Neural progenitor cell (in vitro differentiated cells): Measurements from ENCODE around the gene BAHD1. TPM values are rescaled to one million over a fixed set of nuclear protein-coding genes. Genes with fewer than 3 reads are reported as not detected.
A peak's percentile ranks its signal among the peaks of the same experiment; 100 is the strongest.

Experiments
- DNase-seq: peaks from one replicate; pipeline ENCODE4 v3.0.0-alpha.2; 2016; ENCODE audit warnings: low spot score
- H2AFZ ChIP-seq: fragments of 200-600 bp; sonication (generic); replicated peaks from 2 replicates; pipeline ENCODE4 v1.6.1; 2016; ENCODE audit warnings: antibody characterized with exemption
- H3F3A ChIP-seq: fragments of 200-600 bp; sonication (generic); 2 replicates; pipeline ENCODE4 v1.6.1; 2016; ENCODE audit warnings: antibody characterized with exemption, low read depth
- H3K27ac ChIP-seq: fragments of 200-600 bp; sonication (generic); 2 replicates; pipeline ENCODE4 v1.5.1; 2016; ENCODE audit warnings: mild to moderate bottlenecking
- H3K27me3 ChIP-seq: fragments of 200-600 bp; sonication (generic); 2 replicates; pipeline ENCODE4 v1.6.1; 2016; ENCODE audit warnings: mild to moderate bottlenecking, moderate library complexity
- H3K36me3 ChIP-seq: fragments of 200-600 bp; sonication (generic); 2 replicates; pipeline ENCODE4 v1.5.1; 2016
- H3K4me1 ChIP-seq: fragments of 200-600 bp; sonication (generic); 2 replicates; pipeline ENCODE4 v1.6.1; 2016; ENCODE audit warnings: mixed run types
- H3K4me2 ChIP-seq: fragments of 200-600 bp; sonication (generic); 2 replicates; pipeline ENCODE4 v1.6.1; 2016
- H3K4me3 ChIP-seq: fragments of 200-600 bp; sonication (generic); 2 replicates; pipeline ENCODE4 v1.5.1; 2016
- H3K79me2 ChIP-seq: fragments of 200-600 bp; sonication (generic); 2 replicates; pipeline ENCODE4 v1.6.1; 2016; ENCODE audit warnings: low read depth
- H3K9ac ChIP-seq: fragments of 200-600 bp; sonication (generic); 2 replicates; pipeline ENCODE4 v1.6.1; 2016
- H3K9me3 ChIP-seq: fragments of 200-600 bp; sonication (generic); 2 replicates; pipeline ENCODE4 v1.5.1; 2016; ENCODE audit warnings: low read depth
- H4K20me1 ChIP-seq: fragments of 200-600 bp; sonication (generic); 2 replicates; pipeline ENCODE4 v1.6.1; 2016; ENCODE audit warnings: low read depth
- H3K27ac Mint-ChIP-seq: 3 replicates; pipeline ENCODE4 v1.8.0; 2021; ENCODE audit warnings: mixed read lengths
- H3K27me3 Mint-ChIP-seq: 2 replicates; pipeline ENCODE4 v1.8.0; 2022; ENCODE audit warnings: low read depth, mild to moderate bottlenecking, inconsistent platforms, moderate library complexity, mixed read lengths; ENCODE audit not compliant: insufficient read depth
- H3K36me3 Mint-ChIP-seq: 3 replicates; pipeline ENCODE4 v1.8.0; 2021; ENCODE audit warnings: mixed read lengths
- H3K4me1 Mint-ChIP-seq: 3 replicates; pipeline ENCODE4 v1.8.0; 2021; ENCODE audit warnings: mixed read lengths
- H3K4me3 Mint-ChIP-seq: 3 replicates; pipeline ENCODE4 v1.8.0; 2021; ENCODE audit warnings: mild to moderate bottlenecking, moderate library complexity, mixed read lengths
- H3K9me3 Mint-ChIP-seq: 3 replicates; pipeline ENCODE4 v1.8.0; 2020; ENCODE audit warnings: mixed read lengths
- EZH2 ChIP-seq: fragments of 200-600 bp; sonication (generic); IDR thresholded peaks from 2 replicates; pipeline ENCODE4 v1.6.1; 2017; ENCODE audit warnings: antibody characterized with exemption, mild to moderate bottlenecking, moderate library complexity
- EZH2phosphoT487 ChIP-seq: fragments of 200-600 bp; sonication (generic); IDR thresholded peaks from 2 replicates; pipeline ENCODE4 v1.6.1; 2017; ENCODE audit warnings: antibody characterized with exemption
- total RNA-seq: library from RNA; depleted of rRNA; stranded (reverse); fragments of >200 nt; gene quantifications from 2 replicates; pipeline ENCODE4 v1.2.3, GENCODE V29; 2015; ENCODE audit warnings: low replicate concordance
- TF ChIP-seq, protein P1 (sequence below): fragments of 200-600 bp; sonication (generic); IDR thresholded peaks from 2 replicates; pipeline ENCODE4 v1.5.1; 2017; ENCODE audit warnings: antibody characterized with exemption, mild to moderate bottlenecking

BAHD1 gene
- 5.8 and 13.7 TPM in 2 replicates for total RNA-seq

DNA sequence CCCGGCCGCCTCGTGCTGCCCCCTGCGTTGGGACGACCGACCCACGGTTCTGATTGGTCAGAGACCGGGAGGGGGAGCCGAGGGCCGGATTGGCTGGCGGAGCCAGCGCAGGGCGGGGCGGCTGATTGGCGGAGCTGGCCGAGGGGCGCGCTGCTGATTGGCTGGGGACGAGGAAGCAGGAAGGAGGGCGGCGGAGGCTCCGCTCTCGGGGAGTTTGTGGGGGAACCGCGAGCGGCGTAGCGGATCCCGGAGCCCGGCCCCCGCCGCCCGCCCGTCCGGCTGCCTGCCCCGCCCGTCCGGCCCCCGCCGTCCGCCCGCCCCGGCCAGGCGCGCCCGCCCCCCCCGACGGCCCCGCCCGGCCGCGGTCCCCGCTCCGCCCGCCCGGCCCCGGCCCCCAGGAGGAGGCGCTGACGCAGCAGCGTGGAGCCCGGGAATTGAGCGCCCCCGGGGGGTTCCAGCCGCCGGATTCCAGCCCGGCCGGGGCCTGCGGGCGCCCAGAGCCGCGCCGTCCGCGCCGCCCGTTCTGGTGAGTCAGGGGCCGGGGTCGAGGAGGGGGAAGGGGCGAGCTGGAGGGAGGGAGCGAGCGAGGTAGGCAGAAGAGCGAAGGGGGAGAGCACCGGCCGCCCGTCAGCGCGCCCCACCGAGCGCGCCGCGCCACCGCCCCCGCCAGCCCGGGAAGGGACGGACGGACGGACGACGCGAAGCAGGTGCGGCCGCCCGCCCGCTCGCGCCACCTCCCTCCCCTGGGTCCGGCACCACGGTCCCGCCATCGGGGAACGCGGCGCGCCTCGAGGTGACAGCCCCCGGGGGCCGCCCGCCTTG, at the start of gene BAHD1:
BAHD1 (plus strand) TSS at position 211 of the 822 bp plus-strand sequence. CDS start 17,512 bp downstream, outside the sequence.
- Histone ChIP-seq H3K4me1 (peaks cover 49% of the 10 kb centered on the region), H3K4me2 (peak within 1 kb of the TSS; percentile 93), H3K9ac (peak within 1 kb of the TSS; percentile 62), H3K27me3 (peaks cover 39% of the 10 kb centered on the region), H4K20me1 (peaks cover 44% of the 10 kb centered on the region), H3K9me3 (no peaks in the 10 kb centered on the region), H2AFZ (peak within 1 kb of the TSS; percentile 30), H3K27ac (no peak within 1 kb of the TSS), H3K4me3 (peak within 1 kb of the TSS; percentile 96), H3F3A (peaks cover 31% of the 10 kb centered on the region), H3K79me2 (peaks cover 48% of the 10 kb centered on the region), H3K36me3 (no peaks in the 10 kb centered on the region)
- no peaks in the 10 kb centered on the region for H3K9me3 Mint-ChIP-seq
- DNase-seq = peak; percentile 97
- H3K36me3 Mint-ChIP-seq = no peaks in the 10 kb centered on the region
- peaks cover 64% of the 10 kb centered on the region for H3K4me1 Mint-ChIP-seq
- TF ChIP-seq, protein P1, sequence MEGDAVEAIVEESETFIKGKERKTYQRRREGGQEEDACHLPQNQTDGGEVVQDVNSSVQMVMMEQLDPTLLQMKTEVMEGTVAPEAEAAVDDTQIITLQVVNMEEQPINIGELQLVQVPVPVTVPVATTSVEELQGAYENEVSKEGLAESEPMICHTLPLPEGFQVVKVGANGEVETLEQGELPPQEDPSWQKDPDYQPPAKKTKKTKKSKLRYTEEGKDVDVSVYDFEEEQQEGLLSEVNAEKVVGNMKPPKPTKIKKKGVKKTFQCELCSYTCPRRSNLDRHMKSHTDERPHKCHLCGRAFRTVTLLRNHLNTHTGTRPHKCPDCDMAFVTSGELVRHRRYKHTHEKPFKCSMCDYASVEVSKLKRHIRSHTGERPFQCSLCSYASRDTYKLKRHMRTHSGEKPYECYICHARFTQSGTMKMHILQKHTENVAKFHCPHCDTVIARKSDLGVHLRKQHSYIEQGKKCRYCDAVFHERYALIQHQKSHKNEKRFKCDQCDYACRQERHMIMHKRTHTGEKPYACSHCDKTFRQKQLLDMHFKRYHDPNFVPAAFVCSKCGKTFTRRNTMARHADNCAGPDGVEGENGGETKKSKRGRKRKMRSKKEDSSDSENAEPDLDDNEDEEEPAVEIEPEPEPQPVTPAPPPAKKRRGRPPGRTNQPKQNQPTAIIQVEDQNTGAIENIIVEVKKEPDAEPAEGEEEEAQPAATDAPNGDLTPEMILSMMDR = peak; percentile 25
- TF ChIP-seq EZH2 (no peak), EZH2phosphoT487 (no peak)
- peaks cover 50% of the 10 kb centered on the region for H3K27me3 Mint-ChIP-seq
- peak within 1 kb of the TSS; percentile 94 for H3K4me3 Mint-ChIP-seq
- H3K27ac Mint-ChIP-seq = peak within 1 kb of the TSS; percentile 39

DNA sequence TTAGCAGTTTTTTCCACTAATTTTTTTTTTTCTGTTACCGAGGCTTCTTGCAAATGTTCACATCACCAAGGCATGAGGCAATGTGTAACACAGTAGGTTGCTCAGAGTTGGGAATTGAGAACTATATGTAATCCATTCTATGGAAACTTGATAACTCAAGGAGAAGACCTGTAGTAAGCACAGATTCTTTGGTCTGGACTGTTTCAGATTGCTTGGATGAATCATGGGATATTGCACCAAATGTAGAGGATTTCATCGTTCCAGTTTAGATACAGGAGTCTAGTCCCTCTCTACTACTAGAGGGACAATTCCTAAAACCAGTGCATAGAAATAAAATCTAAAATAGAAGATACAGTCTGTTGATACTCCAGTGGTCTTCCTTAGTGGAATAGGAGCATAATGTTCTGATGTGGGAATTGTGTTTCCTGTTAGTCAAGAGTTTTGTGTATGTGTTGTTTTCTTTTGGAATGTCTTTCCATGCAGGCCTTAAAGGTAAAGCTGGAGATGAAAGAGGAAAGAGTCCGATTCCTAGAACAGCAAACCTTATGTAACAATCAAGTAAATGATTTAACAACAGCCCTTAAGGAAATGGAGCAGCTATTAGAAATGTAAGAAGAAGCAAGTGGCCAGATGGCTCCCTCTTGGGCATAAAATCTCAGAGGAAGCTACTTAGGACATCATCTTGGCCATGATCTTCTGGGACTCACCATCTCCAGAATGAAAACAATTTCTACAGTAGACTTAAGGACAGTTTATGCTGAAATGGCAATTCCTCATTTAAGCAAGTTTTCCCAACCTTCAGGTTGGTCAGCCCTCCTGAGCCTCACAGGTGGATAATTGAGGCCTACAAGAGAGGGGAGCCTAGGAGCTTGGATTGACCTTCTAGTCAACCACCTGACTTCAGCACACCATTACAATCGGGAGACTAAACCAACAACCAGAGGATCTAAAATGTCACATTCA, 47.5 kb upstream of the BAHD1 start:
- Mint-ChIP-seq H3K27ac (no peak overlapping the region), H3K27me3 (no peaks in the 10 kb centered on the region), H3K36me3 (peaks cover 33% of the 10 kb centered on the region), H3K4me3 (no peak overlapping the region), H3K4me1 (no peaks in the 10 kb centered on the region), H3K9me3 (no peaks in the 10 kb centered on the region)
- Histone ChIP-seq H4K20me1 (peaks cover 8% of the 10 kb centered on the region), H2AFZ (no peak overlapping the region), H3F3A (peaks cover 20% of the 10 kb centered on the region), H3K36me3 (peaks cover 35% of the 10 kb centered on the region), H3K27me3 (no peaks in the 10 kb centered on the region), H3K27ac (no peak overlapping the region), H3K9me3 (no peaks in the 10 kb centered on the region), H3K4me1 (no peaks in the 10 kb centered on the region), H3K79me2 (no peaks in the 10 kb centered on the region), H3K9ac (no peak overlapping the region), H3K4me2 (no peak overlapping the region), H3K4me3 (no peak overlapping the region)
- no peak for DNase-seq
- no peak for TF ChIP-seq EZH2
- TF ChIP-seq, protein P1 = no peak
- no peak for TF ChIP-seq EZH2phosphoT487

DNA sequence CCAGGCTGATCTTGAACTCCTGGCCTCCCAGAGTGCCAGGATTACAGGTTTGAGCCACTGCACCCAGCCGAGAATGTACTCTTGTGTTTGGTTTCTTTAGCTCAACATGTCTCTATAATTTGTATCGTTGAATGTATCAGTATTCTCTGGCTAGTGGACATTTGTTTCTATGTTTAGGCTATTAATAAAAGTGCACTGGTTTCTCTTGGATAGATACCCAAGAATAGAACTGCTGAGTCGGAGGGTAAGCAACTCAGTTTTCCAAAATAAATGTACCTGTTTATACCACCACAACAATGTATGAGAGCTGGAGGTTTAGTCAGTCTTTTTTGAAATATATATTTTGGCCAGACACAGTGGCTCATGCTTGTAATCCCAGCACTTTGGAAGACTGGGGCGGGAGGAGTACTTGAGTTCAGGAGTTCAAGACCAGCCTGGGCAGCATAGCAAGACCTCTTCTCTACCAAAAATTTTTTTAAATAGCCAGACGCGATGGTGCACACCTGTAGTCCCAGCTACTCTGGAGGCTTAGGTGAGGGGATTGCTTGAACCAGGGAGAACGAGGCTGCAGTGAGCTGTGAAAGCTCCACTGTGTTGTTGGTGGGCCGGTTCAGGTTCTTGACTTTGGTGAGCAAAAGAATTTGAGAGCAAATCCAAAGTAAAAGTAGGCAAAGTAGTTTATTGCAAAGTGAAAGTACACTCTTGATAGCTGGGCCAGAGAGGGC, 42.9 kb upstream of the BAHD1 start:
- Histone ChIP-seq H3K27me3 (no peaks in the 10 kb centered on the region), H3K4me1 (no peaks in the 10 kb centered on the region), H4K20me1 (peaks cover 4% of the 10 kb centered on the region), H3K27ac (no peak overlapping the region), H3K9me3 (no peaks in the 10 kb centered on the region), H3F3A (peaks cover 17% of the 10 kb centered on the region), H3K9ac (no peak overlapping the region), H3K36me3 (peaks cover 13% of the 10 kb centered on the region), H3K79me2 (no peaks in the 10 kb centered on the region), H3K4me3 (no peak overlapping the region), H3K4me2 (no peak overlapping the region), H2AFZ (no peak overlapping the region)
- Mint-ChIP-seq H3K9me3 (no peaks in the 10 kb centered on the region), H3K27me3 (peaks cover 2% of the 10 kb centered on the region), H3K27ac (no peak overlapping the region), H3K4me3 (no peak overlapping the region), H3K4me1 (no peaks in the 10 kb centered on the region), H3K36me3 (peaks cover 8% of the 10 kb centered on the region)
- no peak for TF ChIP-seq EZH2phosphoT487
- no peak for TF ChIP-seq EZH2
- TF ChIP-seq, protein P1 = no peak
- DNase-seq = no peak
